K562 (cell line): ENCODE measurements around the gene CDK5R2. TPM values are rescaled to one million over a fixed set of nuclear protein-coding genes. Genes with fewer than 3 reads are reported as not detected.

Source experiments
- CSDE1 ChIP-seq, 2 experiments: fragments of 450-650 bp; IDR thresholded peaks; 2 replicates each; pipeline ENCODE4 v1.6.1; 2016; ENCODE audit warnings: mild to moderate bottlenecking in 1 of 2
- EHMT2 ChIP-seq: fragments of 450-650 bp; IDR thresholded peaks from 2 replicates; pipeline ENCODE4 v1.6.1; 2018; ENCODE audit warnings: antibody characterized with exemption
- FOXA3 ChIP-seq, 2 experiments: fragments of 450-650 bp in 1 of 2; sonication (generic) in 1 of 2; formaldehyde crosslinking; IDR thresholded peaks in 1 of 2; conservative IDR thresholded peaks in 1 of 2; 2 replicates each; pipeline versions ENCODE4 v1.4.0 to v1.8.0; 2020 to 2022; ENCODE audit warnings: mild to moderate bottlenecking in 2 of 2, missing genetic modification reagents in 1 of 2
- HDAC1 ChIP-seq, 2 experiments: fragments of 450-650 bp; IDR thresholded peaks; 2 replicates each; pipeline ENCODE4 v1.6.1; 2016 to 2017; ENCODE audit warnings: inconsistent platforms in 1 of 2, mild to moderate bottlenecking in 1 of 2, moderate library complexity in 1 of 2
- MED1 ChIP-seq: sonication (generic); formaldehyde crosslinking; IDR thresholded peaks from 2 replicates; pipeline ENCODE4 v1.8.1; 2023; ENCODE audit warnings: missing genetic modification reagents, borderline replicate concordance
- MIER1 ChIP-seq: fragments of 450-650 bp; IDR thresholded peaks from 2 replicates; pipeline ENCODE4 v1.6.1; 2016; ENCODE audit warnings: antibody characterized with exemption, mild to moderate bottlenecking, low read depth
- NCOA1 ChIP-seq: fragments of 450-650 bp; IDR thresholded peaks from 2 replicates; pipeline ENCODE4 v1.6.1; 2016; ENCODE audit warnings: low read depth
- PHB2 ChIP-seq: fragments of 450-650 bp; IDR thresholded peaks from 2 replicates; pipeline ENCODE4 v1.6.1; 2017; ENCODE audit warnings: low read depth
- SIN3A ChIP-seq, 2 experiments: fragments of 150-350 bp in 1 of 2; IDR thresholded peaks; 2 replicates each; pipeline ENCODE4 v1.6.1; 2011 to 2016; ENCODE audit warnings: borderline replicate concordance in 2 of 2, low read depth in 2 of 2, low read length in 2 of 2, mild to moderate bottlenecking in 2 of 2, moderate library complexity in 2 of 2; ENCODE audit not compliant: control insufficient read depth in 1 of 2
- TCF7 ChIP-seq: sonication (generic); IDR thresholded peaks from 2 replicates; pipeline ENCODE4 v1.6.1; 2016; ENCODE audit warnings: antibody characterized with exemption, borderline replicate concordance
- TEAD2 ChIP-seq: fragments of 450-650 bp; IDR thresholded peaks from 2 replicates; pipeline ENCODE4 v1.6.1; 2016; ENCODE audit warnings: missing genetic modification characterization, control low read depth, missing compliant biosample characterization
- ZC3H8 ChIP-seq: fragments of 450-650 bp; IDR thresholded peaks from 2 replicates; pipeline ENCODE4 v1.6.1; 2017
- ZNF197 ChIP-seq: fragments of 200-800 bp; sonication (Bioruptor generic); IDR thresholded peaks from 2 replicates; pipeline ENCODE4 v1.6.1; 2016; ENCODE audit warnings: low read depth, missing genetic modification characterization, missing compliant biosample characterization
- ZNF239 ChIP-seq: fragments of 250-450 bp; sonication (Bioruptor Pico); IDR thresholded peaks from 2 replicates; pipeline ENCODE4 v1.4.0; 2020; ENCODE audit warnings: mild to moderate bottlenecking
- polyA plus RNA-seq, 8 experiments: library from polyadenylated mRNA; depleted of rRNA in 4 of 8; stranded (reverse) in 5 of 8; unstranded in 3 of 8; fragments of >200 nt; fragmentation: Nextera tagmentation in 2 of 8; fragmentation: Illumina TruSeq in 1 of 8; extraction: Ambion mirVana in 2 of 8; extraction: Trizol in 1 of 8; gene quantifications; 2 replicates each; pipeline versions ENCODE4 v1.2.1 to v1.2.3, GENCODE V29; 2011 to 2014; ENCODE audit warnings: inconsistent platforms in 1 of 8, missing spikeins in 1 of 8
- total RNA-seq, 7 experiments: library from RNA; depleted of rRNA in 6 of 7; stranded (reverse); fragments of >200 nt in 6 of 7; fragmentation: Illumina TruSeq in 2 of 7; extraction: Trizol in 2 of 7; gene quantifications; 2 replicates each; pipeline versions ENCODE4 v1.2.1 to v1.2.3, GENCODE V29; 2011 to 2021; ENCODE audit warnings: low replicate concordance in 1 of 7
- TF ChIP-seq, protein P1 (sequence below): sonication (generic); formaldehyde crosslinking; IDR thresholded peaks from 2 replicates; pipeline ENCODE4 v1.8.0; 2022; ENCODE audit warnings: mild to moderate bottlenecking, missing genetic modification reagents
- TF ChIP-seq, protein P2 (sequence below), 2 experiments: fragments of 450-650 bp; IDR thresholded peaks; 2 replicates each; pipeline ENCODE4 v1.6.1; 2016
- TF ChIP-seq, protein P3 (sequence below): fragments of 250-450 bp; sonication (Bioruptor Pico); IDR thresholded peaks from 2 replicates; pipeline ENCODE4 v1.8.0; 2021; ENCODE audit warnings: borderline replicate concordance, mild to moderate bottlenecking, moderate library complexity; ENCODE audit not compliant: poor library complexity, severe bottlenecking

The CDK5R2 gene
- total and polyA plus RNA-seq, 9 of the 15 experiments (the other 6 are each of a cell fraction or from before 2014, with no cell fraction given): 0.09 TPM; not detected in 8

DNA sequence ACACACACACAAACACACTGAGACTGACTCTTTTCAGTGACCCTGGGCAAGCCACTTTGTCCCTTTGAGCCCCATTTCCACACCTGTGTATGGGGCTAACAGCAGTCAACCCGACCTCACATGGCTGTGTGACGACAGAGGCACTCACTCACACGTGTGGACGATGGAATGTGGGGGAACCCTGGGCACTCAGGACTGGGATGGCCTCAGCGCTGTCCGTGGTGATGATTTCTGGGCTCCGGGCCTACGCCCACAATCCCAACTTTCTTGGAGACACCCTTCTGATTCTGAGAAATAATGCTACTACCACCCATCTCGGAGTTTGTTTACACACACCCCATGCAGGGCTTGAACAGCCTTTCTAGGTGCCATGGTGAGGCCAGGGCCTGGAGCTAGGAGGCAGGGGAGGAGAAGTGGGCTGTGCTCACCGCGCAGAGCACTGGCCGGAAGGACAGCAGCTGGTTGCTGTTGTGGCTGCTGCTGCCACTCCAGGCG is 32.3 kb downstream of the CDK5R2 start (continued):
- TF ChIP-seq, protein P1, sequence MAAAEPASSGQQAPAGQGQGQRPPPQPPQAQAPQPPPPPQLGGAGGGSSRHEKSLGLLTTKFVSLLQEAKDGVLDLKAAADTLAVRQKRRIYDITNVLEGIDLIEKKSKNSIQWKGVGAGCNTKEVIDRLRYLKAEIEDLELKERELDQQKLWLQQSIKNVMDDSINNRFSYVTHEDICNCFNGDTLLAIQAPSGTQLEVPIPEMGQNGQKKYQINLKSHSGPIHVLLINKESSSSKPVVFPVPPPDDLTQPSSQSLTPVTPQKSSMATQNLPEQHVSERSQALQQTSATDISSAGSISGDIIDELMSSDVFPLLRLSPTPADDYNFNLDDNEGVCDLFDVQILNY (CRISPR knock-in tag): no peak
- TF ChIP-seq HDAC1 (IDR thresholded peaks at IDR 0.05): no peak
- no peak for TF ChIP-seq MED1
- TF ChIP-seq TEAD2: 0 out of 2 replicates have a peak, but pooled peaks have one; percentile 42
- no peak for TF ChIP-seq PHB2
- peak; percentile 23; the same call in 1 of the 2 replicates for TF ChIP-seq NCOA1
- no peak for TF ChIP-seq TCF7
- TF ChIP-seq MIER1: peak; percentile 72
- no peak for TF ChIP-seq ZNF239 (CRISPR knock-in tag)
- TF ChIP-seq, protein P2, sequence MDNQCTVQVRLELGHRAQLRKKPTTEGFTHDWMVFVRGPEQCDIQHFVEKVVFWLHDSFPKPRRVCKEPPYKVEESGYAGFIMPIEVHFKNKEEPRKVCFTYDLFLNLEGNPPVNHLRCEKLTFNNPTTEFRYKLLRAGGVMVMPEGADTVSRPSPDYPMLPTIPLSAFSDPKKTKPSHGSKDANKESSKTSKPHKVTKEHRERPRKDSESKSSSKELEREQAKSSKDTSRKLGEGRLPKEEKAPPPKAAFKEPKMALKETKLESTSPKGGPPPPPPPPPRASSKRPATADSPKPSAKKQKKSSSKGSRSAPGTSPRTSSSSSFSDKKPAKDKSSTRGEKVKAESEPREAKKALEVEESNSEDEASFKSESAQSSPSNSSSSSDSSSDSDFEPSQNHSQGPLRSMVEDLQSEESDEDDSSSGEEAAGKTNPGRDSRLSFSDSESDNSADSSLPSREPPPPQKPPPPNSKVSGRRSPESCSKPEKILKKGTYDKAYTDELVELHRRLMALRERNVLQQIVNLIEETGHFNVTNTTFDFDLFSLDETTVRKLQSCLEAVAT (IDR thresholded peaks at IDR 0.05): no peak
- TF ChIP-seq ZNF197 (CRISPR knock-in tag): no peak
- TF ChIP-seq ZC3H8: no peak
- TF ChIP-seq, protein P3, sequence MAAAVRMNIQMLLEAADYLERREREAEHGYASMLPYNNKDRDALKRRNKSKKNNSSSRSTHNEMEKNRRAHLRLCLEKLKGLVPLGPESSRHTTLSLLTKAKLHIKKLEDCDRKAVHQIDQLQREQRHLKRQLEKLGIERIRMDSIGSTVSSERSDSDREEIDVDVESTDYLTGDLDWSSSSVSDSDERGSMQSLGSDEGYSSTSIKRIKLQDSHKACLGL (CRISPR knock-in tag): no peak
- peak; percentile 89 for TF ChIP-seq EHMT2
- no peak for TF ChIP-seq FOXA3 (CRISPR knock-in tag; conservative IDR thresholded peaks at IDR 0.05 in 1 of 2, IDR thresholded peaks at IDR 0.05 in 1 of 2)
- no peak for TF ChIP-seq CSDE1 (IDR thresholded peaks at IDR 0.05)
- TF ChIP-seq SIN3A (IDR thresholded peaks at IDR 0.05; ENCODE audit: borderline replicate concordance in 2 of 2, control insufficient read depth in 1 of 2, low read depth in 2 of 2, low read length in 2 of 2): peak in 1 of 2 experiments; percentile 40; a peak in 1 of 4 replicates
